RPMI8226 (cell line): ENCODE results near the gene GFOD1.
A peak's percentile ranks its signal among the peaks of the same experiment; 100 is the strongest.
"Not testable (repeated sequence)": the region's sequence is repeated elsewhere in the genome, so short reads cannot be mapped to it uniquely, and the experiment has no call there.

Experiments
- DNase-seq: peaks from one replicate; pipeline ENCODE4 v3.0.0-alpha.2; 2015

The GFOD1 gene

DNA sequence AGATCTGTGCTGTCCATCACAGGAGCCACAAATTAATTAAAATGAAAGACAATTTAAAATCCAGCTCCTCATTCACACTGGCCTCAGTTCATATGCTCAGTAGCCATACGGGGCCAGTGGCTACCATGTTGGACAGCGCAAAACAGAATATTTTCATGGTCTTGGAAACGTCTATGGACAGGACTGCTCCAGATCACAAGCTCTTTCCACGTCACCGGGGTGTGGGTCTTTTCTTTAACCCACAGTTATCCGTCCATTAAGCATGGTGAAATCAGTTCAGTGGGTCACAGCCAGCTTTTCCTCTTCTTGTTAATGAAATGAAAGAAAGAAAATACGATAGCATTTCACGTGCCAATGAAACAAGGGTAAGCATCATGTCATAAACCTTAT lies 24.1 kb downstream of the GFOD1 start:
- no peak for DNase-seq

- DNase-seq, result no peak
Measured at GRCh38 chr6:13462458-13463327, 24.7 kb downstream of the GFOD1 start.

DNA sequence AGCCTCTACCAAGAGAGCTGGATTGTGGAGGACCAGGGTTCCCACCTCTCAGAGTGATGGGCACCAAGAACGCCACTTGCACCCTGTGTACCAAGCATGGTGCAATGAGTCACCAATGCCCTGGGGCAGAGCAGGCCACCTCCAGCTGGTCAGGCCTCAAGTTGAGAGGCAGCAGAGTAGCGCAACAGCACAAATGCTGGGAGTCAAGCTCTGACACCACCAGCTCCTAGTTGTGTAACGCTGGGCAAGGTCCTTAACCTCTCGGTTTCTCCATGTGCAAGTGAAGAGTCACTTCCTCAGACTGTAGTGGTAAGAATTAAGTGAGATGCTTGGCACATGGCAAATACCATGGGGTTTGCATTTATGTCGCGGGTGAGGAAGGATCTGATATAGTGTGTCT lies 25.6 kb downstream of the GFOD1 start:
- no peak for DNase-seq

GRCh38 chr6:13461307-13461706 lies 26.1 kb downstream of the GFOD1 start:
- no peak for DNase-seq

DNA sequence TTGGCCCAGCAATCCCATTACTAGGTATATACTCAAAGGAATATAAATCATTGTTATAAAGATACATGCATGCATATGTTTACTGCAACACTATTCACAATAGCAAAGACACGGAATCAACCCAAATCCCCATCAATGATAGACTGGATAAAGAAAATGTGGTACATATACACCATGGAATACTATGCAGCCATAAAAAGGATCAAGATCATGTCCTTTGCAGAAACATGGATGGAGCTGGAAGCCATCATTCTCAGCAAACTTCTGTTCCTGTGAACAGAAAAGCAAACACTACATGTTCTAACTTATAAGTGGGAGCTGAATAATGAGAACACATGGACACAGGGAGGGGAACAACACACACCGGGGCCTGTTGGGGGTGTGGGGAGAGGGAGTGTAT lies 27.1 kb downstream of the GFOD1 start:
- DNase-seq, result not testable (repeated sequence)

GRCh38 chr6:13457577-13457976 lies 29.8 kb downstream of the GFOD1 start:
- DNase-seq, result no peak

GRCh38 chr6:13455552-13455966 lies 31.8 kb downstream of the GFOD1 start:
- DNase-seq, result no peak

DNA sequence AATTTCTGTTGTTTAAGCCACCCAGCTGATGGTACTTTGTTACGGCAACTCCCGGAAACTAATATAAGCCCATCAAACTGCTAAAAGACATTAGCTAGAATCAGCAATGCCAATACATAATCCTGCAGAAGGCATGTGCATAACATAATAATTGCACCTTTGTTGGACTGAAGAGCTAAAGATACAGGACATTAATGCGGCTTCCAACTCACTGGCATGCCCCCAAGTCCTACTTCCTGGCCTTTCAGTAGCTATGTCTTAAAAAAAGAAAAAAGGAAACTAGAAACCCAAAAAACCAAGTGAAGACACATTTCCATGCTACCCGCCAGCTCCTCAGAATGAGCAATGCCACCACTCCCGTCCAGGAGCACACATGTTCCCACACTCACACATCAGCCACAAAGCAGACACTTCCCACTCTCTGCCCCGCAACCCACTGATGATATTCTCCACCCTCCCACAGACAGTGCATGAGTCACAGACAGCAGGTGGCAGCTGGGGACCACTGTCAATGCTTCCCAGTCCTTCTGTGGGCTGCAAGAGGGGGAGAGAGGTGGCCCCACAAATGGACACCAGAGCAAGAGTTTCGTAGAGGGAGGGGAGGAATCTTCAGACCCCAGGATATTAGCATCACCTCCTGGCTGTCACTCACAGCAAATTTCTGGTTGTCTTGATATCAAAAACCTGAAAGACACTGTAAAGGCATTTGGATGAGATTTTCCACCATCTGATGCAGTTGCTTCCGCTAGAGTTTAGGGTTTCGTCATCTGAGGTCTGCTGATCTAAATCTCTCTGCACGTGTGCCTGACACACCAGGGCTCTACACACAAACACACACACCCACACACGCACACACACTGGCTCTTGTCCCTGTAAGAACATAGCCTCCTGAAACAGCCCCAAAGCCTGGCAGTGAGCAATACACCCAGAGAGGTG lies 32.8 kb downstream of the GFOD1 start:
- no peak for DNase-seq

GRCh38 chr6:13453771-13454251 lies 33.6 kb downstream of the GFOD1 start:
- DNase-seq, result peak; percentile 63

DNA sequence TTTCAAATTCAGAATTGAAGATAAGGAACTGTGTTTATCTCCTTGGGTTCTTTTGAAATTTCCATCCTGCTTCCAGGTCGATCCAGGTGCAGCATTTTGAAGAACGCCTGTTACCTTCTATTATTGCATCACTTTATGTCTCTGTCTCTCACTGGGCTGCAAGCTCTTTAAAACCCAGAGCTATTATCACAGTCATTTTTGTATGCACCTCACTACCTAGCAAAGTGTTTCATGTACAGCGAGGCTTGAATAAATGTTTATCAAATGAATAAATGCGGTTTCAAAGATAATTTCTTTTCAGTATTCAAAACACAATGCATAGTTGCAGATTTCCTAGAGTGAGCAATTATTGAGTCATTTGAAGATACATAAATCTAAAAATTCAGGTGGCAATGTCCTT lies 34.2 kb downstream of the GFOD1 start:
- no peak for DNase-seq

- no peak for DNase-seq
Measured at GRCh38 chr6:13452346-13453117, 34.9 kb downstream of the GFOD1 start.

- DNase-seq, result no peak
Measured at GRCh38 chr6:13451181-13451895, 36.1 kb downstream of the GFOD1 start.

DNA sequence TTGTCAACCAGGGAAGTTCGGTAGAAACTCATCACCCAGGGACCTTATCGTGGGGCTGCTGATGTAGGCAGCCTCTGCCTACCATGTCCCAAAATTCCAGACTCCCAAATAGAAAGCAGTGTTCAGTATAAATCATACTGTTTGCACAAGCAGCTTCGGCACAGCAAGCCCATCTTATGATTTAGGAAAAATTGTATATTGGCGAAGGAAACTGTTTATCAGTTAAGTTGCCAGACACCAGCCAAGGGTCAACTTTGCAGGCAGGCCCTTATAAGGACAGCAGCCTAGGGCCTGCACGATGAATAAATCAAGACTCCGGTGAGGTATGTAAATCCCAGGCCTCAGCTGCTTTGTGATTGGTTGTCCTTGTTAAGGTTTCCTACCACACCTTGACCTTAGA lies 36.8 kb downstream of the GFOD1 start:
- no peak for DNase-seq

- no peak for DNase-seq
Measured at GRCh38 chr6:13447949-13448724, 39.3 kb downstream of the GFOD1 start.

GRCh38 chr6:13446381-13446780 lies 41.0 kb downstream of the GFOD1 start:
- no peak for DNase-seq

DNA sequence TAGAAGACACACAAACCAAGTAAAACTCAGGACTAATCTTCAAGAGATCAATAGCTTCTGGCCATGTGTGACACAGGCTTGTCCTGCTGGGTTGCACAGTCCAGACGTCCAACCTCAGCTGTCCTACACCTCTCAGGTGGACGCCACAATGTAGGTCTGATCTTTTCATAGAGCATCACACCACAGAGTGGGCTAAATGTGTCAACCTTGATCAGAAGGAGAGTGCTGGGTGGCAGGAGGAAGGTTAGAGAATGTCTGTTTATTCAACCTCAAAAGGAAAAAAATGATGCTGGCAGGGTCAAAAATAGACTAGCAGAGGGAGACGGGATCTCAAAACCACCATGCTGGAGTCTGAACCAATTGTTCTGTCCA lies 41.7 kb downstream of the GFOD1 start:
- DNase-seq, result no peak

DNA sequence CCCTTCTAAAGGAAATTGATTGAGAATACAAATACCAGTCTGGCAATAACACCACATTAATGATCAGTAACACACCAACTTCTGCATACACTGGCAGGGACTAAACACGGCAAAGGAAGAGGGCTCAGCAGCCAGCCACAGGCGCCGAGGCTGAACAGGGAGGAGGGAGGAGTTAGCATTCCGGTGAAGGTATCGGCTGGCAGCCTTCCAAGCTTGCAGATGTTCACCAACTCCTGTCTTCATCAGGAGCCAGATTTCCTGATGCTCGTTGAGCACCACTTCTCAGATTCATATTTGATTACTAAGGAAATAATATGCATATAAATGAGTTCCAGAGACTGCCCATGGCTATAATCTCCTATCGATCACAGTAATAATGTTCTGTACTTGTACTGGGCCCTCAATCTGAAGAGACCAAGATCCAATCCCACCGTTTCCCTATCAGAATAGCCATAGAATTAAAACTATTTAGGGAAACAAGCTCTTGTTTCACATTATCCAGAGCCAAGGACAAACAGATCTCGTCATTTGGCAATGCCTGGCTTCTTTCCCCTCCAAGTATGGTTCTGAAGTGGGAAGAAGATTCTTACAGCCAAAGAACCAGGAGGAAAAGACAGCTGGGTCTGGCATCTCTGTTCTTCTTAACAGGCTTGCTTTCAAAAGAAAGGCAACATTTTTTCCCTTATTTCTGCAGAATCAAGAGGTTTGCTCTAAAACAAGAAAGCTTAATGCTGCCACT lies 42.2 kb downstream of the GFOD1 start:
- DNase-seq, result peak; percentile 99

DNA sequence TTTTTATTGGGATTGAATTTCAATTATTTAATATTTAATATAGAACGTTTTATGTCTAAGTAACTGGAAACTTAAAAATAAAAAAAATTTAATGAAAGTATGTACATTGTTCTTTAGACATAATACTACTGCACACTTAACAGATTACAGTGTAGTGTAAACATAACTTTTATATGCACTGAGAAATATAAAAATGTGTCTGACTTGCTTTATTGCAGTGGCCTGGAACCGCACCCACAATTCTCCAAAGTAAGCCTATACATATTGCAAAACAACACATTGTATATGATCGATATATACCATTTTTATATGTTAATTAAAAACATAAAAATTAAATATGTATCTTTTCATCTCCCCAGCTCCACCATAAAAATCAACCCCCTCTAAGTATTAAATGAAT lies 42.8 kb downstream of the GFOD1 start:
- DNase-seq, result no peak

DNA sequence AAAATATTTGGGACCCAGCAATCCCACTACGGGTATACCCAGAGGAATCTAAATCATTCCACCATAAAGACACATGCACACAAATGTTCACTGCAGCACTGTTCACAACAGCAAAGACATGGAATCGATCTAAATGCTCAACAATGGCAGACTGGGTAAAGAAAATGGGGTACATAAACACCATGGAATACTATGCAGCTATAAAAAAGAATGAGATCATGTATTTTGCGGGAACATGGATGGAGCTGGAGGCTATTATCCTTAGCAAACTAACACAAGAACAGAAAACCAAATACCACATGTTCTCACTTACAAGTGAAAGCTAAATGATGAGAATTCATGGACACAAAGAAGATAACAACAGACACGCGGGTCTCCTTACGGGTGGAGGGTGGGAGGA lies 43.4 kb downstream of the GFOD1 start:
- DNase-seq, result not testable (repeated sequence)

DNA sequence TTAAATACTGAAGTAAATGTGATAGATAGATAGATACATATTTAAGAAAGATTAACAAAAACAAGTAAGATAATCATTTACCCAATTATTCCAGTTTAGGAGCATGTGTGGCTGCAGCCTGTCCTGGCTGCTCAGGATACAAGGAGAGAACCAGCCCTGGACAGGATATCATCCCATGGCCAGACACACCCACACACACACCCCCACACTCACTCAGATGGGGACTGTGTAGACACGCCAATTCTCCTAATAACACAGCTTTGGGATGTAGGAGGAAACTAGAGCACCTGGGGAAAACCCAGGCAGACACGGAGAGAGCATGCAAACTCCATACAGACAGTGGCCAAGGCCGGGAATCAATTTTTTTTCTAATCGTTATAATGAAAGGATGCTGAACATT lies 45.6 kb downstream of the GFOD1 start:
- DNase-seq, result no peak

- no peak for DNase-seq
Measured at GRCh38 chr6:13439644-13440043, 47.8 kb downstream of the GFOD1 start.
